ENCODE results near the gene DOK7. TPM values are rescaled to one million over a fixed set of nuclear protein-coding genes. Genes with fewer than 3 reads are reported as not detected.

The DOK7 gene
- total RNA-seq, 4 donors from 2014 or later, result 0.53 to 5.7 (median 4.1) TPM; not detected in 1

GRCh38 chr4:3416270-3416669 lies 46.8 kb upstream of the DOK7 start:
- TF ChIP-seq POLR2A (IDR thresholded peaks at IDR 0.05), result no peak
- TF ChIP-seq, protein P1, sequence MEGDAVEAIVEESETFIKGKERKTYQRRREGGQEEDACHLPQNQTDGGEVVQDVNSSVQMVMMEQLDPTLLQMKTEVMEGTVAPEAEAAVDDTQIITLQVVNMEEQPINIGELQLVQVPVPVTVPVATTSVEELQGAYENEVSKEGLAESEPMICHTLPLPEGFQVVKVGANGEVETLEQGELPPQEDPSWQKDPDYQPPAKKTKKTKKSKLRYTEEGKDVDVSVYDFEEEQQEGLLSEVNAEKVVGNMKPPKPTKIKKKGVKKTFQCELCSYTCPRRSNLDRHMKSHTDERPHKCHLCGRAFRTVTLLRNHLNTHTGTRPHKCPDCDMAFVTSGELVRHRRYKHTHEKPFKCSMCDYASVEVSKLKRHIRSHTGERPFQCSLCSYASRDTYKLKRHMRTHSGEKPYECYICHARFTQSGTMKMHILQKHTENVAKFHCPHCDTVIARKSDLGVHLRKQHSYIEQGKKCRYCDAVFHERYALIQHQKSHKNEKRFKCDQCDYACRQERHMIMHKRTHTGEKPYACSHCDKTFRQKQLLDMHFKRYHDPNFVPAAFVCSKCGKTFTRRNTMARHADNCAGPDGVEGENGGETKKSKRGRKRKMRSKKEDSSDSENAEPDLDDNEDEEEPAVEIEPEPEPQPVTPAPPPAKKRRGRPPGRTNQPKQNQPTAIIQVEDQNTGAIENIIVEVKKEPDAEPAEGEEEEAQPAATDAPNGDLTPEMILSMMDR (IDR thresholded peaks at IDR 0.05), result no peak

DNA sequence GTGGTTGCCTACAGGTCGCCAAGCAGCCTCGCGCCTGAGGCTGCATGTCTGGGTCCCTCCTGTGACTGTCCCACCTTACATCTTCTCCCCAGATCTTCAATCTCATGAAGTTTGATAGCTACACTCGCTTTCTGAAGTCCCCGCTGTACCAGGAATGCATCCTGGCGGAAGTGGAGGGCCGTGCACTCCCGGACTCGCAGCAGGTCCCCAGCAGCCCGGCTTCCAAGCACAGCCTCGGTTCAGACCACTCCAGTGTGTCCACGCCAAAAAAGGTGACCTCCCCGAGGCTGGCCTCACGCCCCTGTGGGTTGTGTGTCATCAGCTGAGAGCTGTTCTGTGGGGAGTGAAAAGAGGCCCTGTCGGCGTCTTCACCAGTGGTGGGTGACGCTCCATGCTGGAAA lies 46.3 kb upstream of the DOK7 start:
- no peaks in the 10 kb centered on the region for H3K4me1 ChIP-seq

More at GRCh38 chr4:3416270-3416669, 46.8 kb upstream of the DOK7 start:
- Histone ChIP-seq H3K9me3 (no peaks in the 10 kb centered on the region), H3K36me3 (peaks cover 0 to 32% (median 0%) of the 10 kb centered on the region in 3 donors), H3K27me3 (no peaks in the 10 kb centered on the region), H3K27ac (no peak overlapping the region), H3K4me1 (no peaks in the 10 kb centered on the region), H3K4me3 (no peak overlapping the region)
- peak in 1 of 3 donors; percentile 18 for DNase-seq

GRCh38 chr4:3417448-3417847 lies 45.7 kb upstream of the DOK7 start:
- peak in 1 of 3 donors; percentile 29 for DNase-seq
- Histone ChIP-seq H3K4me3 (no peak overlapping the region), H3K27me3 (no peaks in the 10 kb centered on the region), H3K4me1 (no peaks in the 10 kb centered on the region), H3K27ac (no peak overlapping the region), H3K36me3 (peaks cover 0 to 33% (median 0%) of the 10 kb centered on the region in 3 donors), H3K9me3 (no peaks in the 10 kb centered on the region)
- TF ChIP-seq, protein P1 (IDR thresholded peaks at IDR 0.05), result no peak
- no peak for TF ChIP-seq POLR2A (IDR thresholded peaks at IDR 0.05)

More for the DNA sequence above, 46.3 kb upstream of the DOK7 start:
- Histone ChIP-seq H3K36me3 (peaks cover 0 to 32% (median 0%) of the 10 kb centered on the region in 3 donors), H3K27ac (no peak overlapping the region), H3K9me3 (no peaks in the 10 kb centered on the region), H3K27me3 (no peaks in the 10 kb centered on the region), H3K4me3 (no peak overlapping the region)
- peak in 1 of 3 donors; percentile 18 for DNase-seq
- TF ChIP-seq POLR2A (IDR thresholded peaks at IDR 0.05), result no peak
- TF ChIP-seq, protein P1 (IDR thresholded peaks at IDR 0.05), result no peak

DNA sequence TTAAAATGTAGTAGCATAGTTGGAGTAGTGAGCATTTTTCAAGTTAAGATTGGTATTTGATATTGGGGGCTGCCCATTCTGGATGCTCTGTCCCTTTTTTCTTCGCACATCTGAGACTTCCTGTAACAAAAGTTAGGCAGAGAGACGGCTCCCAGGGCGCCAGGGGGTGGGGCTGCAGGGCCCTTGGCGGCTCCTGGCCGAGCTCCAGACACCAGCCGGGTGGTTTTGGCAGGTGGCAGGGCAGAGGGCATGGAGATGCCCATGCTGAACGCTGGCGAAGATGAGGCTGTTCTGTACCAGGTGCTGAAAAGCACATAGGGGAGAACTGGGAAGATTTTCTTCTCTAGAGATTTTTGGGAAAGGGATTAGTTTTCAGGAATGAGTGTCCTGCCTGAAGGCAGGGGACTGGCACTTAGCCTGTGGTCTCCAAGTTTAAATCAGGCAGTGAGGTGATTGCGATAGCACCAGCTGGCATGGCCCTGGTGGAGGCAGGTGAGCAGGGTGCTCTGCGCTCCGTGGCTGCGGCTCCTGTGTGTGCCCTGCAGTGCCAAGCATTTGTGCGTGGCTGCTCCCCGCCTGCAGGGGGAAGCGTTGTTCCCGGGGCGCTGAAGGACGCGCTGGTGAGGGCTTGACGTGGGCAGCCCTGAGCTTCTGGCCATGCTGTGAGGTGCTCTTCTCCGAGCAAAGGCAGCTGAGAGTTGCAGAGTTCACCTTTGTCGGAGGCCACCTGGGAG lies 44.9 kb upstream of the DOK7 start:
- no peaks in the 10 kb centered on the region for H3K4me1 ChIP-seq
- no peak for TF ChIP-seq POLR2A (IDR thresholded peaks at IDR 0.05)
- TF ChIP-seq, protein P1 (IDR thresholded peaks at IDR 0.05), result no peak
- H3K27me3 ChIP-seq, result no peaks in the 10 kb centered on the region
- H3K4me3 ChIP-seq, result no peak overlapping the region
- DNase-seq, result peak in 1 of 3 donors; percentile 35
- no peaks in the 10 kb centered on the region for H3K9me3 ChIP-seq
- H3K27ac ChIP-seq, result no peak overlapping the region
- peaks cover 0 to 40% (median 0%) of the 10 kb centered on the region in 3 donors for H3K36me3 ChIP-seq

- H3K27ac ChIP-seq, result no peak overlapping the region
- DNase-seq, result peak in 1 of 3 donors; percentile 26
- no peaks in the 10 kb centered on the region for H3K9me3 ChIP-seq
- TF ChIP-seq, protein P1 (IDR thresholded peaks at IDR 0.05), result no peak
- no peak for TF ChIP-seq POLR2A (IDR thresholded peaks at IDR 0.05)
- H3K36me3 ChIP-seq, result peaks cover 0 to 50% (median 0%) of the 10 kb centered on the region in 3 donors
- no peaks in the 10 kb centered on the region for H3K27me3 ChIP-seq
- H3K4me3 ChIP-seq, result no peak overlapping the region
- H3K4me1 ChIP-seq, result no peaks in the 10 kb centered on the region
Measured at GRCh38 chr4:3419836-3420605, 43.1 kb upstream of the DOK7 start.

Measured in Peyer's patch (tissue), 4 donors.